CD14-positive monocyte (primary cell): Measurements from ENCODE around the gene EHD3. TPM values are rescaled to one million over a fixed set of nuclear protein-coding genes. Genes with fewer than 3 reads are reported as not detected.

Experiments
- DNase-seq, 3 donors: peaks; one replicate each; pipeline ENCODE4 v3.0.0-alpha.2; 2011 to 2022
- H2AFZ ChIP-seq: 2 replicates; pipeline ENCODE4 v1.6.0; 2012; ENCODE audit warnings: mild to moderate bottlenecking, low read depth, low read length, inconsistent platforms; ENCODE audit not compliant: insufficient read depth, poor library complexity, severe bottlenecking
- H3K27ac ChIP-seq, 2 donors: 1 replicate in 1 of 2; 2 replicates in 1 of 2; pipeline ENCODE4 v1.5.1; 2012 to 2013; ENCODE audit warnings: low read length in 2 of 2, control low read depth in 1 of 2, inconsistent platforms in 1 of 2, low read depth in 1 of 2, mild to moderate bottlenecking in 1 of 2
- H3K27me3 ChIP-seq, 2 donors: one replicate each; pipeline versions ENCODE4 v1.6.0 to v1.6.1; 2011 to 2013; ENCODE audit warnings: low read length in 2 of 2; ENCODE audit not compliant: control insufficient read depth in 2 of 2, insufficient read depth in 2 of 2
- H3K36me3 ChIP-seq, 2 donors: replicated peaks in 1 of 2; 1 replicate in 1 of 2; 2 replicates in 1 of 2; pipeline versions ENCODE4 v1.5.1 to v1.6.1; 2012 to 2013; ENCODE audit warnings: low read length in 2 of 2, control low read depth in 1 of 2, inconsistent platforms in 1 of 2, mild to moderate bottlenecking in 1 of 2; ENCODE audit not compliant: insufficient read depth in 2 of 2, control insufficient read depth in 1 of 2
- H3K4me1 ChIP-seq, 2 donors: 1 replicate in 1 of 2; 2 replicates in 1 of 2; pipeline versions ENCODE4 v1.5.1 to v1.6.1; 2012 to 2013; ENCODE audit warnings: low read length in 2 of 2, control low read depth in 1 of 2, inconsistent platforms in 1 of 2, mild to moderate bottlenecking in 1 of 2, moderate library complexity in 1 of 2; ENCODE audit not compliant: insufficient read depth in 2 of 2, control insufficient read depth in 1 of 2
- H3K4me2 ChIP-seq: replicated peaks from 2 replicates; pipeline ENCODE3; 2012; ENCODE audit warnings: low read length, moderate library complexity, mild to moderate bottlenecking; ENCODE audit not compliant: poor library complexity, severe bottlenecking; ENCODE audit errors: extremely low read depth
- H3K4me3 ChIP-seq, 3 experiments: fragments of 200-600 bp in 1 of 3; sonication (generic) in 1 of 3; replicated peaks in 1 of 3; 1 replicate in 2 of 3; 2 replicates in 1 of 3; pipeline ENCODE4 v1.5.1; 2011 to 2013; ENCODE audit warnings: low read length in 3 of 3, mild to moderate bottlenecking in 3 of 3, control low read depth in 2 of 3, low read depth in 2 of 3, inconsistent platforms in 1 of 3, moderate library complexity in 1 of 3
- H3K79me2 ChIP-seq: 2 replicates; pipeline ENCODE4 v1.6.0; 2012; ENCODE audit warnings: mild to moderate bottlenecking, control low read depth, inconsistent platforms, low read length, moderate library complexity; ENCODE audit not compliant: insufficient read depth
- H3K9ac ChIP-seq: 2 replicates; pipeline ENCODE4 v1.6.0; 2017; ENCODE audit warnings: low read length, mild to moderate bottlenecking; ENCODE audit not compliant: insufficient read depth, poor library complexity, severe bottlenecking
- H3K9me3 ChIP-seq, 2 donors: replicated peaks in 1 of 2; 1 replicate in 1 of 2; 2 replicates in 1 of 2; pipeline versions ENCODE4 v1.5.1 to v1.6.1; 2012 to 2013; ENCODE audit warnings: low read length in 2 of 2, control low read depth in 1 of 2; ENCODE audit not compliant: control insufficient read depth in 1 of 2, insufficient read depth in 1 of 2
- H4K20me1 ChIP-seq: 2 replicates; pipeline ENCODE4 v1.6.0; 2012; ENCODE audit warnings: mild to moderate bottlenecking, low read length, control low read depth, moderate library complexity; ENCODE audit not compliant: insufficient read depth
- H3K27ac Mint-ChIP-seq, 7 donors: one replicate each; pipeline ENCODE4 v1.8.0; 2020; ENCODE audit warnings: mild to moderate bottlenecking in 7 of 7, mixed read lengths in 7 of 7, moderate library complexity in 6 of 7, inconsistent platforms in 2 of 7
- H3K27me3 Mint-ChIP-seq, 3 donors: one replicate each; pipeline ENCODE4 v1.8.0; 2021 to 2022; ENCODE audit warnings: low read depth in 3 of 3, mild to moderate bottlenecking in 3 of 3, mixed read lengths in 3 of 3, moderate library complexity in 3 of 3, inconsistent platforms in 1 of 3
- H3K36me3 Mint-ChIP-seq, 2 donors: one replicate each; pipeline ENCODE4 v1.8.0; 2020; ENCODE audit warnings: mixed read lengths in 2 of 2, inconsistent platforms in 1 of 2, mild to moderate bottlenecking in 1 of 2
- H3K4me1 Mint-ChIP-seq: one replicate; pipeline ENCODE4 v1.8.0; 2020; ENCODE audit warnings: mild to moderate bottlenecking, mixed read lengths
- H3K4me3 Mint-ChIP-seq, 2 donors: one replicate each; pipeline ENCODE4 v1.8.0; 2020; ENCODE audit warnings: mild to moderate bottlenecking in 2 of 2, mixed read lengths in 2 of 2, moderate library complexity in 1 of 2
- H3K9me3 Mint-ChIP-seq, 7 donors: one replicate each; pipeline ENCODE4 v1.8.0; 2020 to 2022; ENCODE audit warnings: mixed read lengths in 7 of 7, mild to moderate bottlenecking in 6 of 7, moderate library complexity in 6 of 7, inconsistent platforms in 2 of 7
- CTCF ChIP-seq: fragments of 200-600 bp; IDR thresholded peaks from one replicate; pipeline ENCODE4 v1.8.0; 2022; ENCODE audit warnings: antibody characterized with exemption, mild to moderate bottlenecking
- WGBS: methylation state at CpG from one replicate; pipeline ENCODE4 v1.1.5; 2013; ENCODE audit warnings: missing lambda C conversion rate; ENCODE audit not compliant: insufficient coverage; 5-methylcytosine and 5-hydroxymethylcytosine counted together
- intact Hi-C, 2 donors: fragments of 100-400 bp; cut with micrococcal nuclease; formaldehyde crosslinking; loops; one replicate each; pipeline versions ENCODE4 v1.15.0 to v1.15.1; 2023
- polyA plus RNA-seq, 3 donors: library from polyadenylated mRNA; depleted of rRNA in 1 of 3; unstranded in 2 of 3; stranded (reverse) in 1 of 3; fragments of 300-500 nt in 2 of 3; fragments of >200 nt in 1 of 3; fragmentation: Illumina TruSeq in 2 of 3; gene quantifications; 1 replicate in 2 of 3; 2 replicates in 1 of 3; pipeline ENCODE4 v1.2.3, GENCODE V29; 2012 to 2021

The EHD3 gene
- polyA plus RNA-seq, 3 donors = 1.1 to 1.5 (median 1.4) TPM

GRCh38 chr2:31221544-31221943 is 12.4 kb upstream of the EHD3 start:
- intact Hi-C loops = loop anchor here in 1 of 2 donors (5.0 kb wide), 1 partner anchor 111 kb away; no protein-coding TSS in a partner anchor
- Histone ChIP-seq H3K4me3 (no peak overlapping the region), H3K4me1 (peaks cover 34 to 39% of the 10 kb centered on the region in 2 donors), H3K9ac (no peak overlapping the region), H3K27me3 (no peaks in the 10 kb centered on the region), H3K36me3 (no peaks in the 10 kb centered on the region), H3K4me2 (no peak overlapping the region), H3K27ac (no peak overlapping the region), H3K79me2 (no peaks in the 10 kb centered on the region), H4K20me1 (no peaks in the 10 kb centered on the region), H2AFZ (no peak overlapping the region), H3K9me3 (no peaks in the 10 kb centered on the region)
- peaks cover 0 to 2% (median 0%) of the 10 kb centered on the region in 7 donors for H3K9me3 Mint-ChIP-seq
- DNase-seq = peak in 1 of 3 donors; percentile 21
- no peak for TF ChIP-seq CTCF
- H3K4me3 Mint-ChIP-seq = no peak overlapping the region
- peaks cover 0 to 2% of the 10 kb centered on the region in 2 donors for H3K36me3 Mint-ChIP-seq
- 0% methylated on average over 6 of the region's 6 CpGs for WGBS
- peaks cover 1 to 3% (median 3%) of the 10 kb centered on the region in 3 donors for H3K27me3 Mint-ChIP-seq
- H3K27ac Mint-ChIP-seq = peak overlapping the region in 3 of 7 donors; percentile 51 to 68 (median 61)
- H3K4me1 Mint-ChIP-seq = peaks cover 43% of the 10 kb centered on the region

- H3K27ac ChIP-seq = no peak overlapping the region
These were observed 11.9 kb upstream of the EHD3 start for GRCh38 chr2:31222071-31222470.

More at GRCh38 chr2:31222071-31222470, 11.9 kb upstream of the EHD3 start:
- no peak overlapping the region for H3K4me3 ChIP-seq
- H3K36me3 Mint-ChIP-seq = peaks cover 0 to 2% of the 10 kb centered on the region in 2 donors
- peaks cover 34 to 39% of the 10 kb centered on the region in 2 donors for H3K4me1 ChIP-seq
- peaks cover 1 to 3% (median 3%) of the 10 kb centered on the region in 3 donors for H3K27me3 Mint-ChIP-seq
- intact Hi-C loops = loop anchor here in 1 of 2 donors (5.0 kb wide), 1 partner anchor 110 kb away; no protein-coding TSS in a partner anchor
- TF ChIP-seq CTCF = no peak
- no peak overlapping the region for H3K9ac ChIP-seq
- peaks cover 0 to 2% of the 10 kb centered on the region in 2 donors for H3K27me3 ChIP-seq
- H3K27ac Mint-ChIP-seq = peak overlapping the region in 1 of 7 donors; percentile 79
- no peak overlapping the region for H3K4me2 ChIP-seq
- WGBS = no CpG with 5 or more reads among the region's 4 CpGs
- no peaks in the 10 kb centered on the region for H3K36me3 ChIP-seq
- H3K9me3 ChIP-seq = no peaks in the 10 kb centered on the region
- H2AFZ ChIP-seq = no peak overlapping the region
- no peak overlapping the region for H3K4me3 Mint-ChIP-seq
- peaks cover 43% of the 10 kb centered on the region for H3K4me1 Mint-ChIP-seq
- peak in 1 of 3 donors; percentile 19 for DNase-seq
- H3K79me2 ChIP-seq = no peaks in the 10 kb centered on the region
- H3K9me3 Mint-ChIP-seq = peaks cover 0 to 2% (median 0%) of the 10 kb centered on the region in 7 donors
- H4K20me1 ChIP-seq = no peaks in the 10 kb centered on the region
